SK-N-SH treated with all-trans-retinoic acid at 6 μM for 48 hours (cell line): ENCODE data around the gene PP2D1.

Experiments used
- CSDC2 ChIP-seq: fragments of 250-450 bp; sonication (Bioruptor Pico); IDR thresholded peaks from 2 replicates; pipeline ENCODE4 v1.5.0; 2020; ENCODE audit warnings: mild to moderate bottlenecking, moderate library complexity
- ESRRG ChIP-seq: fragments of 250-450 bp; sonication (Bioruptor Pico); IDR thresholded peaks from 2 replicates; pipeline ENCODE4 v1.6.1; 2021; ENCODE audit warnings: mild to moderate bottlenecking
- GLIS3 ChIP-seq: fragments of 250-450 bp; sonication (Bioruptor Pico); IDR thresholded peaks from 2 replicates; pipeline ENCODE4 v1.5.0; 2020; ENCODE audit warnings: mild to moderate bottlenecking, moderate library complexity
- TCF4 ChIP-seq: fragments of 250-450 bp; sonication (Bioruptor Pico); IDR thresholded peaks from 2 replicates; pipeline ENCODE4 v1.8.0; 2021; ENCODE audit warnings: mild to moderate bottlenecking, moderate library complexity, borderline replicate concordance
- ZFP3 ChIP-seq: fragments of 250-450 bp; sonication (Bioruptor Pico); IDR thresholded peaks from 2 replicates; pipeline ENCODE4 v1.5.0; 2020; ENCODE audit warnings: mild to moderate bottlenecking, moderate library complexity
- ZFP30 ChIP-seq: fragments of 450-650 bp; formaldehyde crosslinking; IDR thresholded peaks from 2 replicates; pipeline ENCODE4 v1.5.0; 2022; ENCODE audit warnings: mild to moderate bottlenecking, moderate library complexity
- TF ChIP-seq, protein P1 (sequence below): fragments of 250-450 bp; sonication (Bioruptor Pico); IDR thresholded peaks from 2 replicates; pipeline ENCODE4 v1.5.1; 2021; ENCODE audit warnings: mild to moderate bottlenecking, moderate library complexity
- TF ChIP-seq, protein P2 (sequence below): fragments of 250-450 bp; sonication (Bioruptor Pico); IDR thresholded peaks from 2 replicates; pipeline ENCODE4 v1.8.0; 2020; ENCODE audit warnings: mild to moderate bottlenecking, moderate library complexity, borderline replicate concordance
- TF ChIP-seq, protein P3 (sequence below): fragments of 250-450 bp; sonication (Bioruptor Pico); IDR thresholded peaks from 2 replicates; pipeline ENCODE4 v1.5.1; 2020; ENCODE audit warnings: low read depth, mild to moderate bottlenecking, moderate library complexity

DNA sequence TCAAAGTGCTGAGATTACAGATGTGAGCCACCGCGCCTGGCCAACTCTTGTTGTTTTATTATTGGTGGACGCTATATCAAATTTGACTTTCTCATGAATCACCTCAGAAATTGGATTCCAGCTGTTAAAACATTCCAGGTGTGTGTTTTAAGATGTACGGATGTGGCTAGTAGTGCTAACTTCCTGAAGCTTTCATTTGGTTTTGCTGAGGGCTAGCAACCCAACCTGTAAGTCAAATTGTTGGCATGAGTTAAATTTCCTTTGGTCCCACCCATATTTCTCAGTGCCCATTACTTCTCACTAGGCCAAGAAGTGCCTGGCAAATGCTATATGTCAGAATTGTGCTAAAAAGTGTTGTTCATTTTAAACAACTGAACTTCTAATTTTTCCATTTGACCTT lies 15.1 kb upstream of the PP2D1 start:
- TF ChIP-seq, protein P1, sequence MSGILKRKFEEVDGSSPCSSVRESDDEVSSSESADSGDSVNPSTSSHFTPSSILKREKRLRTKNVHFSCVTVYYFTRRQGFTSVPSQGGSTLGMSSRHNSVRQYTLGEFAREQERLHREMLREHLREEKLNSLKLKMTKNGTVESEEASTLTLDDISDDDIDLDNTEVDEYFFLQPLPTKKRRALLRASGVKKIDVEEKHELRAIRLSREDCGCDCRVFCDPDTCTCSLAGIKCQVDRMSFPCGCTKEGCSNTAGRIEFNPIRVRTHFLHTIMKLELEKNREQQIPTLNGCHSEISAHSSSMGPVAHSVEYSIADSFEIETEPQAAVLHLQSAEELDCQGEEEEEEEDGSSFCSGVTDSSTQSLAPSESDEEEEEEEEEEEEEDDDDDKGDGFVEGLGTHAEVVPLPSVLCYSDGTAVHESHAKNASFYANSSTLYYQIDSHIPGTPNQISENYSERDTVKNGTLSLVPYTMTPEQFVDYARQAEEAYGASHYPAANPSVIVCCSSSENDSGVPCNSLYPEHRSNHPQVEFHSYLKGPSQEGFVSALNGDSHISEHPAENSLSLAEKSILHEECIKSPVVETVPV: no peak
- TF ChIP-seq CSDC2 (CRISPR knock-in tag) (no peak), ZFP3 (CRISPR knock-in tag) (no peak), ZFP30 (CRISPR knock-in tag) (no peak), GLIS3 (CRISPR knock-in tag) (no peak), TCF4 (CRISPR knock-in tag) (no peak), ESRRG (CRISPR knock-in tag) (no peak)
- TF ChIP-seq, protein P2, sequence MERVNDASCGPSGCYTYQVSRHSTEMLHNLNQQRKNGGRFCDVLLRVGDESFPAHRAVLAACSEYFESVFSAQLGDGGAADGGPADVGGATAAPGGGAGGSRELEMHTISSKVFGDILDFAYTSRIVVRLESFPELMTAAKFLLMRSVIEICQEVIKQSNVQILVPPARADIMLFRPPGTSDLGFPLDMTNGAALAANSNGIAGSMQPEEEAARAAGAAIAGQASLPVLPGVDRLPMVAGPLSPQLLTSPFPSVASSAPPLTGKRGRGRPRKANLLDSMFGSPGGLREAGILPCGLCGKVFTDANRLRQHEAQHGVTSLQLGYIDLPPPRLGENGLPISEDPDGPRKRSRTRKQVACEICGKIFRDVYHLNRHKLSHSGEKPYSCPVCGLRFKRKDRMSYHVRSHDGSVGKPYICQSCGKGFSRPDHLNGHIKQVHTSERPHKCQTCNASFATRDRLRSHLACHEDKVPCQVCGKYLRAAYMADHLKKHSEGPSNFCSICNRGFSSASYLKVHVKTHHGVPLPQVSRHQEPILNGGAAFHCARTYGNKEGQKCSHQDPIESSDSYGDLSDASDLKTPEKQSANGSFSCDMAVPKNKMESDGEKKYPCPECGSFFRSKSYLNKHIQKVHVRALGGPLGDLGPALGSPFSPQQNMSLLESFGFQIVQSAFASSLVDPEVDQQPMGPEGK: no peak
- TF ChIP-seq, protein P3, sequence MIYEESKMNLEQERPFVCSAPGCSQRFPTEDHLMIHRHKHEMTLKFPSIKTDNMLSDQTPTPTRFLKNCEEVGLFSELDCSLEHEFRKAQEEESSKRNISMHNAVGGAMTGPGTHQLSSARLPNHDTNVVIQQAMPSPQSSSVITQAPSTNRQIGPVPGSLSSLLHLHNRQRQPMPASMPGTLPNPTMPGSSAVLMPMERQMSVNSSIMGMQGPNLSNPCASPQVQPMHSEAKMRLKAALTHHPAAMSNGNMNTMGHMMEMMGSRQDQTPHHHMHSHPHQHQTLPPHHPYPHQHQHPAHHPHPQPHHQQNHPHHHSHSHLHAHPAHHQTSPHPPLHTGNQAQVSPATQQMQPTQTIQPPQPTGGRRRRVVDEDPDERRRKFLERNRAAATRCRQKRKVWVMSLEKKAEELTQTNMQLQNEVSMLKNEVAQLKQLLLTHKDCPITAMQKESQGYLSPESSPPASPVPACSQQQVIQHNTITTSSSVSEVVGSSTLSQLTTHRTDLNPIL: no peak
